ENCODE measurements around the gene SHANK3.
A peak's percentile ranks its signal among the peaks of the same experiment; 100 is the strongest.

Gene SHANK3

DNA sequence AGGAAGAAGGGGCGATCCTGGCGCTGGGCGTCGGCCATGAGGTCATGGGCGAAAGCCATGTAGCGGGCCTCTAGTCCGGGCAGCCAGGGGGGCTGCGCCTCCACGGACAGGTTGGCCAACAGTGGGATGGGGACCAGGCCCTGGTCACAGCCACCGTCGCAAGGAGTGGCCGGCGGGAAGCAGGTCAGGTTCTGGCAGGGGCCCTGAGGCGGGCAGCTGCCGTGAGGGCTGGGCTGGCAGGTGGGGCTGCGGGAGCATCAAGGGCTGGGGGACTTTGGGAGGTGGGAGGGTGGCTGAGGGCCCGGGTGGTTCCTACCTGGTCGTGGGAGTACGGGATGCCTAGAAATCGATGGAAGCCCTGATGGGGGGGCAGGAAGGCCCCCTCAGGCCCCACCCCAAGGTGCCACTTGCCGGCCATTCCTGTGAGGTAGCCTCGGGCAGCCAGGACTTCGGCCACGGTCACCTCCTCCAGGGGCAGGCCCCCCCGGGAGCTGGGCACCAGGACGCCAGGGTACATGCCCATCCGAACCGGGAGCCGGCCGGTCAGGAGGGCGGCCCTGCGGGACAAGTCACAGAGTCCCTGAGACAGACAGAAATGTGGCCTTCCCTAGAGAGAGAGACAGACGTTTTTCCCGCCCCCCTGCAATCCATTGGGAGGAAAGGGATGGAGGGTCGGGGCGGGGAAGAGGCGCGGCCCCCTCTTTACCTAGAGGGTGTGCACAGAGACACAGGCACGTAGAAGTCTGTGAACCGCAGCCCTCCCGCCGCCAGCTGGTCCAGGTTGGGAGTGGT lies 45.6 kb upstream of the SHANK3 start:
- Mint-ChIP-seq H3K36me3 (ENCODE audit: low read depth) (no peaks in the 10 kb centered on the region), H3K9me3 (no peaks in the 10 kb centered on the region), H3K27ac (no peak overlapping the region), H3K27me3 (ENCODE audit: low read depth) (peaks cover 13% of the 10 kb centered on the region), H3K4me1 (peaks cover 22% of the 10 kb centered on the region), H3K4me3 (peak overlapping the region; percentile 78 to 84 (median 81))
- TF ChIP-seq, protein P1, sequence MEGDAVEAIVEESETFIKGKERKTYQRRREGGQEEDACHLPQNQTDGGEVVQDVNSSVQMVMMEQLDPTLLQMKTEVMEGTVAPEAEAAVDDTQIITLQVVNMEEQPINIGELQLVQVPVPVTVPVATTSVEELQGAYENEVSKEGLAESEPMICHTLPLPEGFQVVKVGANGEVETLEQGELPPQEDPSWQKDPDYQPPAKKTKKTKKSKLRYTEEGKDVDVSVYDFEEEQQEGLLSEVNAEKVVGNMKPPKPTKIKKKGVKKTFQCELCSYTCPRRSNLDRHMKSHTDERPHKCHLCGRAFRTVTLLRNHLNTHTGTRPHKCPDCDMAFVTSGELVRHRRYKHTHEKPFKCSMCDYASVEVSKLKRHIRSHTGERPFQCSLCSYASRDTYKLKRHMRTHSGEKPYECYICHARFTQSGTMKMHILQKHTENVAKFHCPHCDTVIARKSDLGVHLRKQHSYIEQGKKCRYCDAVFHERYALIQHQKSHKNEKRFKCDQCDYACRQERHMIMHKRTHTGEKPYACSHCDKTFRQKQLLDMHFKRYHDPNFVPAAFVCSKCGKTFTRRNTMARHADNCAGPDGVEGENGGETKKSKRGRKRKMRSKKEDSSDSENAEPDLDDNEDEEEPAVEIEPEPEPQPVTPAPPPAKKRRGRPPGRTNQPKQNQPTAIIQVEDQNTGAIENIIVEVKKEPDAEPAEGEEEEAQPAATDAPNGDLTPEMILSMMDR (IDR thresholded peaks at IDR 0.05; ENCODE audit: unreplicated experiment in 3 of 3) = no peak

DNA sequence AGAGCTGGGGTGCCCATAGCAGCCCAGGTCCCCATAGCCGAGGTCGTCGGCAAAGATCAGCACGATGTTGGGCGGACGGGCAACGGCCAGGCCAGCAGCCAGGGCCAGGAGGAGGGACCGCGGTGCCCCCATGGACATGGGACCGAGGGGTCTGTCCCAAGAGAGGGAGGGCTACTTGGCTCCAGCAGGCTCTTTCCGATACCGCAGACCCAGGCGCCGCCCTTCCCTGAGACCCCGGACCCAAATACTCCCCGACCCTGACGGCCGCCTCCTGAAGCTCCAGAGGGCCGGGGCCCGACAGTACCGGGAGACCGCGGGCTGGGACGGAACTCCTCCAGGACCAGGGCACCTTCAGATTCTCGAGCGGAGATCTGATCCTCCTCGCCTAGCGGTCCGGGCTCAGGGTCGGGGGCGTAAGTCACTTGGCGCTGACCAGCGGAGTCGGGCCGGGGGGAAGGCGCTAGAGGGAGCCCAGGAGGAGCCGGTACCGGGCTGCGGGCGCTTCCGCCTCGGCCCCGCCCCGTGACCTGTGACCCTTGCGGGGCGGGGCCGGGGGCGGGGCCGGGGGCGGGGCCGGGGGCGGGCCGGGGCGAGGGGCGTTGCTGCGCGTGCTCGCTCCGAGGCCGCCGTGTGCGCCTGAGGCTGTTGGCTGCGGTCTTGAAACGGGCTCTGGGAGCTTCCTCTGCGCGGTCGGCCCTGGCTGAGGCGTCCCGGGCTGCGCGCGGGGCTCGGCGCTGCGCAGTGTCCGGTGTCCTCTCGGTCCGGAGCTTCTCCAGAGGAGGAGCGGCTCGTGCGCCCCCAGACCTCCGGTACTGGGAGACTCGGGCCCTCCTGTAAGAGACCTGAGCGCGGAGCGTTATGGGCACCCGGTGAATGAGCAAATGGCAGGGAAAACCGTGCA lies 44.7 kb upstream of the SHANK3 start, which contains the start of gene ARSA:
TSS of gene ARSA (minus strand) at position 511 of the 901 bp plus-strand sequence. CDS start at position 138, 373 bp downstream.
- H3K27ac Mint-ChIP-seq = no peak within 1 kb of the TSS
- peak within 1 kb of the TSS; percentile 86 to 94 (median 92) for H3K4me3 Mint-ChIP-seq
- TF ChIP-seq, protein P1 (IDR thresholded peaks at IDR 0.05; ENCODE audit: unreplicated experiment in 3 of 3) = peak in 1 of 3 experiments; percentile 36
- H3K36me3 Mint-ChIP-seq (ENCODE audit: low read depth) = no peaks in the 10 kb centered on the region
- peaks cover 12% of the 10 kb centered on the region for H3K27me3 Mint-ChIP-seq (ENCODE audit: low read depth)
- H3K9me3 Mint-ChIP-seq = no peaks in the 10 kb centered on the region
- H3K4me1 Mint-ChIP-seq = peaks cover 20% of the 10 kb centered on the region

DNA sequence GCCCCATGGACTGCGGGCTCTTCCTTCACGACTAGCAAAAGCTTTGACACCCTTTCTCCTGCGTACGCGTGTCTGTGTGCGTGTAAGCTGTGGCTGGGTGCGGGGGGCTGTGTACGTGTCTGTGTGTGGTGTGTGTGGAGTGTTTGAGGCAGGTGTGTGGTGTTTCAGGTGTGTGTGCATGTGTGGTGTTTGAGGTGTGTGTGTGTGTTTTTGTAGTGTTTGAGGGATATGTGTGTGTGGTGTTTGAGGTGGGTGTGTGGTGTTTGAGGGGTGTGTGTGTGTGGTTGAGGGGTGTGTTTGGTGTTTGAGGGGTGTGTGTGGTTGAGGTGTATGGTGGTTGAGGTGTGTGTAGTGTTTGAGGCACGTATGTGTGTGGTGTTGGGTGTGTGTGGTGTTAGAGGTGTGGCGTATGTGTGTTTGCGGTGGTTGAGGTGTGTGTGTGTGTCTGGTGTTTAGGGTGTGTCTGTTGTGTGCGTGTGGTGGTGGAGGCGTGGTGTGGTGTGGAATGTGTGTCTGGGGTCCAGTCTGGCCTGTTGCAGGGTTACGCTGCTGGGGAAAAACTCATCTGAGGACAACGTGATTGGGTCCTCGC lies 44.0 kb upstream of the SHANK3 start:
- H3K4me1 Mint-ChIP-seq = peaks cover 20% of the 10 kb centered on the region
- peaks cover 10% of the 10 kb centered on the region for H3K27me3 Mint-ChIP-seq (ENCODE audit: low read depth)
- TF ChIP-seq, protein P1 (IDR thresholded peaks at IDR 0.05; ENCODE audit: unreplicated experiment in 3 of 3) = no peak
- no peaks in the 10 kb centered on the region for H3K9me3 Mint-ChIP-seq
- H3K4me3 Mint-ChIP-seq = peak overlapping the region; percentile 86 to 94 (median 92)
- H3K27ac Mint-ChIP-seq = no peak overlapping the region
- no peaks in the 10 kb centered on the region for H3K36me3 Mint-ChIP-seq (ENCODE audit: low read depth)

DNA sequence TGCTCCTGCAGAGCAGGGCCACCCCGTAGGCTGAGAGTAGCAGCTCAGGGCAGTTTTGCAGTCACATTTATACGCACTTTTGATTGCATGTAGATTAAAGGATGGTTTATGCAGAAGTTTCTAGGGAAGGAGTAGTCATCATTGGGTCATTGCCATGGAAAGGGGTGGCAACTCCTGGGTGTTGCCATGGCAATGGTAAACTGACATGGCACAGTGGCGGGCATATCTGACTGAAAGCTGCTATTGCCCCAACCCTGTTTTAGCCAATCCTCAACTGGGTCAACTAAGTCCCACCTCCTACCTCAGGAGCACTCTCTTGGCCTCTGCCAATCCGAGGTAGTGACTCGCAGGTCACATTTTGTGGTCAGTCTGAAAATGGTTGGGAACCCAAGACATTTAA lies 42.2 kb upstream of the SHANK3 start:
- no peaks in the 10 kb centered on the region for H3K9me3 Mint-ChIP-seq
- no peak overlapping the region for H3K27ac Mint-ChIP-seq

GRCh38 chr22:50633086-50633485 lies 39.5 kb upstream of the SHANK3 start:
- H3K4me1 Mint-ChIP-seq = peaks cover 20% of the 10 kb centered on the region
- H3K27ac Mint-ChIP-seq = no peak overlapping the region
- H3K4me3 Mint-ChIP-seq = no peak overlapping the region
- TF ChIP-seq, protein P1 (IDR thresholded peaks at IDR 0.05; ENCODE audit: unreplicated experiment in 3 of 3) = no peak
- peaks cover 13% of the 10 kb centered on the region for H3K27me3 Mint-ChIP-seq (ENCODE audit: low read depth)
- H3K36me3 Mint-ChIP-seq (ENCODE audit: low read depth) = peaks cover 3% of the 10 kb centered on the region
- no peaks in the 10 kb centered on the region for H3K9me3 Mint-ChIP-seq

More for the DNA sequence above, 42.2 kb upstream of the SHANK3 start:
- H3K4me3 Mint-ChIP-seq = peak overlapping the region in 2 of 3 experiments; percentile 69 to 76
- peaks cover 10% of the 10 kb centered on the region for H3K27me3 Mint-ChIP-seq (ENCODE audit: low read depth)
- peaks cover 20% of the 10 kb centered on the region for H3K4me1 Mint-ChIP-seq
- no peaks in the 10 kb centered on the region for H3K36me3 Mint-ChIP-seq (ENCODE audit: low read depth)
- TF ChIP-seq, protein P1 (IDR thresholded peaks at IDR 0.05; ENCODE audit: unreplicated experiment in 3 of 3) = no peak

Measured in nephron (organoid).